Measurements from ENCODE around the gene LRFN4. TPM values are rescaled to one million over a fixed set of nuclear protein-coding genes. Genes with fewer than 3 reads are reported as not detected.

Gene LRFN4
- total RNA-seq, 2 experiments from 2014 or later = 14.1 to 16.6 TPM

DNA sequence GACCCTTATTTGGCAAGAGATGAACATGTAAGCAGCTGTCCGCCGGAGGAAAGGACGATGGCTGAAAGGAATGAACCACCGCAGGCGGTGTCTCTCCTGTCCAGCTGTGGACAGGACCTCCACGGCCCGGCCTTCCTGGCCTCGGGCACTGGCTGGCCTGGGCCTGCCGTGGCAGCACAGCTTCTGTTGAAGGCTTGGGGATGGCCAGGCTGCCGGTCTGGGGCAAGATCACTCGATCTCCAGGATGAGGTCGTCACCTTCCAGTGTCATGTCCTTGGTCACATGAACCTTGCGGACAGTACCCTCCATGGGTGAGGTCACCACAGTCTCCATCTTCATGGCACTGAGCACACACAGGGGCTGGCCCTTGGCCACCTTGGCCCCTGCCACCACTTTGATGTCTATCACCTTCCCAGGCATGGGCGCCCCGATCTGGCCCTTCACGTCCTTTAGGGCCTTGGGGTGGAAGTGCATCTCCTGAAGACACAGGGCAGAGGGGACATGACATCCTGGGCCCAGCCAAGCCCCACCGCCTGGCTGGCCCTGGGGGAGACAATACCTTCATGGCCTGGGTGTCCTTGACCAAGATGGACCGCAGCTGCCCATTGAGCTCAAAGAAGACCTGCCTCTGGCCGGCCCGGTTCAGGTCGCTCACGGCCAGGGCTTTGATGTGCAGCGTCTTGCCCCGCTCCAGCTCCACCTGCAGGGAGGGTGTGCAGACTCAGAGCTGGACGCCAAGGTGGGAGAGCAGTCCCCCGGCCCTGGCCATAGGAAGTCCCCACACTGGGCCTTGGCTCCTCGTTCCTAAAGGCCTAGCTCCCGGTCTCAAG lies 8.0 kb upstream of the LRFN4 start:
- Mint-ChIP-seq H3K9me3 (no peaks in the 10 kb centered on the region), H3K27me3 (no peaks in the 10 kb centered on the region), H3K36me3 (ENCODE audit: low read depth) (peaks cover 7% of the 10 kb centered on the region), H3K27ac (no peak overlapping the region), H3K4me1 (peaks cover 37% of the 10 kb centered on the region), H3K4me3 (no peak overlapping the region)
- ChIA-PET POLR2A (no interaction called here), CTCF (interaction anchor here (1.5 kb wide), 1 partner anchor 10 kb away, joined by 3 read pairs; no protein-coding TSS in a partner anchor)
- DNase-seq = no peak

DNA sequence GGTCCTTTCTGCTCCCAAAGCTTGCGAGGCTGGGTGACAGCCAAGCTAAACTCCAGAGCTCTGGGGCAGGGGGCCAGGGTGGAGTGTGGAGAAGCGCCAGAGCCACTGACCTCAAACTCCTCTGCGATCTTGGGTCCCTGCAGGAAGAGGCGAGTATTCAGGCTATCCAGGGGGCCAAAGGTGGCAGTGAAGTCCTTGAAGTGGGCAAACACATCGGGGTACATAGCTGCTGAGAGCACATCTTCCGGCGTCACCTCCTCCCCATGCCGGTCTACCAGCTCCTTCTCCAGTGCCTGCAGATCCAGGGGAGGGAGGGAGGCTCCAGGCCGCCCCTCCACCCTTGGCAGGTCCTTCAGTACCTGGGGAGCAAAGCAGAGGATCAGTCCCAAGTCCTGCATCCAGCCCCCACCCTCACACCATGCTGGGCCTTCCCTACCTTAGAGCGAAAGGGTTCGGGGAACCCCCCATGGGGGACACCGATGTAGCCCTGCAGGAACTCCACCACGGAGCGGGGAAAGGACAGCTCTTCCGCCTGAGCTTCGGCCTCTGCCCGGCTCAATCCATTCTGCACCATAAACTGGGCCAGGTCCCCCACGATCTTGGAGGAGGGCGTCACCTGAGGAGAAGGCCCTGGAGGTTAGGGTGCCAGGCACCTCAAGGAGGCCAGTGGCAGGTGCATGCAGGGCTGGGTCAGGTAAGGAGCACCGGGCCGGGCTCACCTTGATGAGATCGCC lies 7.2 kb upstream of the LRFN4 start:
- H3K4me3 Mint-ChIP-seq = no peak overlapping the region
- H3K27me3 Mint-ChIP-seq = no peaks in the 10 kb centered on the region
- POLR2A ChIA-PET = no interaction called here
- CTCF ChIA-PET = interaction anchor here (1.5 kb wide), 1 partner anchor 11 kb away, joined by 3 read pairs; no protein-coding TSS in a partner anchor
- H3K9me3 Mint-ChIP-seq = no peaks in the 10 kb centered on the region
- H3K27ac Mint-ChIP-seq = no peak overlapping the region
- no peak for DNase-seq
- peaks cover 7% of the 10 kb centered on the region for H3K36me3 Mint-ChIP-seq (ENCODE audit: low read depth)
- H3K4me1 Mint-ChIP-seq = peaks cover 35% of the 10 kb centered on the region

DNA sequence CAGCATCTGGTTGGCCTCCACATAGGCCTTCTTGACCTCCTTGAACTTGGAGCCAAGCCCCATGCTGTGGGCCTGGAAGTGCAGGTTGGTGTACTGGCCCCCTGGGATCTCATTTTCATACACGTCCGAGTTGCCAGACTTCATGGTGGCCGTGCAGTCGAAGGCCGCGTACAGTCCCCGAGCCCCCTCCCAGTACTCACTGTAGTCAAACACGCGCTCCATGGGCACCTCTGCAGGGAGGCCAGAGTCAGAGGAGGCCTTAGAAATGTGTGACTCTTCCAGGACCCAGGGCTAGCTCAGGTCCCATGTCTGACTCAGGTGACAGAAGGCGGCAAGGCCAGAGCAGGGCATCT lies 6.7 kb upstream of the LRFN4 start:
- ChIA-PET CTCF (interaction anchor here (0.8 kb wide), 1 partner anchor 11 kb away, joined by 3 read pairs; no protein-coding TSS in a partner anchor), POLR2A (no interaction called here)
- no peak overlapping the region for H3K4me3 Mint-ChIP-seq
- peak overlapping the region; percentile 28 for H3K27ac Mint-ChIP-seq
- H3K36me3 Mint-ChIP-seq (ENCODE audit: low read depth) = peaks cover 4% of the 10 kb centered on the region
- no peaks in the 10 kb centered on the region for H3K27me3 Mint-ChIP-seq
- DNase-seq = no peak
- no peaks in the 10 kb centered on the region for H3K9me3 Mint-ChIP-seq
- peaks cover 32% of the 10 kb centered on the region for H3K4me1 Mint-ChIP-seq

DNA sequence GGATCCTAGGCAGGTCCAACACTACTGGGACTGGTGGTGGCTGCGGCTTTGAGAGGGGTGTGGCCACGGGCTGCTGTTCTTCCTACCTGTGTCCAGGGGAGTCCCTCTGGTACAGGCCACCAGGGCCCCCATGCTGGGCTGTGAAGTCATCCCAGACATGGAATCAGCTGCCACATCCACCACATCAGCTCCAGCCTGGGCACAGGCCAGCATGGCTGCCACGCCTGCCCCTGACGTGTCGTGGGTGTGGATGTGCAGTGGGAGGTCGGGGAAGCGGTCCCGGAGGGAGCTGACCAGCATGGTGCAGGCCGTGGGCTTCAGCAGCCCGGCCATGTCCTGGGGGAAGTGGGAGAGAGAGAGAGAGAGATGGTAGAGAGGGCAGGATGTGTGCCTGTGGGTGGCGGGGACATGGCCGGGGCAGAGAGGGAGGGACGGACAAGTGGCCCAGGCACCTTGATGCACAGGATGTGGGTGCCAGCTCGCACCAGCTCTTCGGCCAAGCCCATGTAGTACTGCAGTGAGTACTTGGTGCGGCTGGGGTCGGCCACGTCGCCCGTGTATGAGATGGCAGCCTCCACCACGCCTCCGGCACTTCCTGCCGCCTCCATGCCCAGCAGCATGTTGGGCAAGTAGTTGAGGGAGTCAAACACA lies 6.2 kb upstream of the LRFN4 start:
- Mint-ChIP-seq H3K27ac (peak overlapping the region; percentile 66), H3K9me3 (no peaks in the 10 kb centered on the region), H3K27me3 (no peaks in the 10 kb centered on the region), H3K4me1 (peaks cover 32% of the 10 kb centered on the region), H3K36me3 (ENCODE audit: low read depth) (peaks cover 2% of the 10 kb centered on the region), H3K4me3 (no peak overlapping the region)
- ChIA-PET CTCF (interaction anchor here (0.8 kb wide), 1 partner anchor 10 kb away, joined by 3 read pairs; no protein-coding TSS in a partner anchor), POLR2A (no interaction called here)
- no peak for DNase-seq

DNA sequence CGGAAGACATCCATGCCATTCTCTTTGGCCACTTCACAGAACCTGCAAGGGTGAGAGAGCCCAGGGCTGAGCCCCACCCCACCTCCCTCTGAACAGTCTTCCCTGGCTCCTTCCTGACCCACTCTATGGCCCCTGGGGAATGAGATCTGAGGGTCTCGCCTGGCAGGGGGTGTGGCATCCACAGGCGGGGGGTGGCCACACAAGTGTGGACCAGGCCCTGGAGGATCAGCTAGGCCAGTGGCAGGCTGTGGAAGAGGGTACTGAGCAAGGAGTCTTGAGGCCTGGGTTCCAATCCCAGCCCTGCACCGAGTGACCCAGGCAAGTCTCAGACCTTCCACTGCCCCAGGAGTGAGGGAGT lies 5.6 kb upstream of the LRFN4 start:
- H3K36me3 Mint-ChIP-seq (ENCODE audit: low read depth) = peaks cover 2% of the 10 kb centered on the region
- no peak for DNase-seq
- H3K4me3 Mint-ChIP-seq = no peak overlapping the region
- ChIA-PET CTCF (interaction anchor here (0.6 to 1.4 kb wide), 2 partner anchors 8 to 828 kb away, joined by 4 to 7 read pairs; partner anchors contain the start of gene RCE1), POLR2A (no interaction called here)
- H3K9me3 Mint-ChIP-seq = no peaks in the 10 kb centered on the region
- H3K27me3 Mint-ChIP-seq = no peaks in the 10 kb centered on the region
- H3K4me1 Mint-ChIP-seq = peaks cover 34% of the 10 kb centered on the region
- peak overlapping the region; percentile 66 for H3K27ac Mint-ChIP-seq

DNA sequence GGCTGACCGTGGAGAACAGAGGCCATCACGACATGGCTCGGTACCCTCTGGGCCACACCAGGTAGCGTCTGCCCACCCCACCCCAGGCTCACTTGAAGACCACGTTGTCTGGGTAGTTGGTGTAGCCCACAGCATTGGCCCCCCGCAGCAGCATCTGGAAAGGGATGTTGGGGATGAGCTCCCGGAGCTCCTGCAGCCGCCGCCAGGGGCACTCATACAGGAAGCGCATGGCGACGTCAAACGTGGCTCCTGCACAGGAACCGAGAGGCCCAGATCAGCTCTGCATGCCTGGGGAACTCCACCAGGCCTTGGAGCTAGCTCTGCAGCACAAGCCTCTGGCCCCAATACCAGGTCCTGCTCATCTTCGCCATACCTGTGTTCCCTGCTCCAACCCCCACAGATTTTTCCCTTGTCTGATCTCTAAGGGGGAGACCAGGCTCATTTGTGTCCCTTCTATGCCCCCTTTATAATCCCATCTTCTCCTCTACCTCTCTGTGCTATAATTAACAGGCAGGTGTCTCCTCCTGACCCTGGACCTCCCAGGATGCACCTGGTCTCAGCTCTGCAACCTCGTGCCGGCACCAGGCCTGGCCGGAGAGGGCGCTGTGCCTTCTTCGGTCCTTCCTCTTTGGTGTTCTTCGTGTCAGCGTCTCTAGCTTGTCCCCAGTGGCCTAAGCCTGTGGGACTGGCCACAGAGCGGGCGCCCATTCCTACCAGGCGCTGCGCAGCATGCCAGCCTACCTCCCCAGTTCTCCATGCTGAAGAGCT lies 5.0 kb upstream of the LRFN4 start:
- Mint-ChIP-seq H3K4me3 (no peak overlapping the region), H3K9me3 (no peaks in the 10 kb centered on the region), H3K36me3 (ENCODE audit: low read depth) (peaks cover 2% of the 10 kb centered on the region), H3K27ac (peak overlapping the region; percentile 76), H3K27me3 (no peaks in the 10 kb centered on the region), H3K4me1 (peaks cover 32% of the 10 kb centered on the region)
- ChIA-PET CTCF (interaction anchor here (0.5 to 1.4 kb wide), 5 partner anchors 8 to 1820 kb away, joined by 3 to 7 read pairs (median 3); partner anchors contain the start of gene RCE1), POLR2A (no interaction called here)
- peak; percentile 33 for DNase-seq

DNA sequence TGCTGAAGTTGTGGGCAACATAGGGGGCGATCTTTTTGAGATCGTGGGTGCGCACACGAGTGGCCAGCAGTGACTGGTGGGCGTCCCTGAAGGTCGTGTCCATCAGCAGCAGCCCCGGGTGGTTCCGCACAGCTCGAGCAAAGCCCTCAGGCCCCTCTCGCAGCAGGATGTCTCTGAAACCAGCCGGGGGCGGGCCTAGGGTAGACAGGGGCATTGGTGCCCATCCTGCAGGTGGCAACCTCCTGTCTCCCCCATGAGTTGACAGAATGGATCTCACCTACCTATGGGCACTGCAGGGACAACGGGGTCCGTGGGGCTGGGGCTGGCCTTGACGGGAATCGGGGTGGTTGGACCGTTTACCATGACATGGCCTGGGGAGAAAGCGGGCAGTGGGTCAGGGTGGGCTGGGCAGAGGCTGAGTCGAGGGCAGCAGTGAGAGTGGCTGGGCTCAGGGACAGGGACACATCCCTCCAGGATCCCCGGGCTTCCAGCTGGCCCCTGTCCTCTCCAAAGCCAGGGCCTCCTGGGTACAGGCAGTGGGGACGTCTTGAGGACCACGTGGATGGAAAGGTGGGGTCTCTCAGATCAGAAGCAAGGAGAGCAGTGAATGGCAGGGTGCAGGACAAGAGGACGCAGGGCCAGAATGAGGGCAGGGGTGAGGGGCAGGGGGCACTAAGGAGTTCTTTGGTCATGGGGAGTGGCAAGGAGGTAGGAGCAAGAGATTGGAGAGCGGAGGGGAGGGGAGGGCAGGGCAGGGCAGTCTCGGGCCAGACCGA lies 4.2 kb upstream of the LRFN4 start:
- no peak for DNase-seq
- Mint-ChIP-seq H3K36me3 (ENCODE audit: low read depth) (peaks cover 2% of the 10 kb centered on the region), H3K4me3 (no peak overlapping the region), H3K27ac (no peak overlapping the region), H3K9me3 (no peaks in the 10 kb centered on the region), H3K4me1 (peaks cover 32% of the 10 kb centered on the region), H3K27me3 (no peaks in the 10 kb centered on the region)
- ChIA-PET POLR2A (no interaction called here), CTCF (interaction anchor here (1.1 to 1.4 kb wide), 3 partner anchors 9 to 89 kb away, joined by 3 to 7 read pairs (median 3); partner anchors contain the start of gene RCE1)

DNA sequence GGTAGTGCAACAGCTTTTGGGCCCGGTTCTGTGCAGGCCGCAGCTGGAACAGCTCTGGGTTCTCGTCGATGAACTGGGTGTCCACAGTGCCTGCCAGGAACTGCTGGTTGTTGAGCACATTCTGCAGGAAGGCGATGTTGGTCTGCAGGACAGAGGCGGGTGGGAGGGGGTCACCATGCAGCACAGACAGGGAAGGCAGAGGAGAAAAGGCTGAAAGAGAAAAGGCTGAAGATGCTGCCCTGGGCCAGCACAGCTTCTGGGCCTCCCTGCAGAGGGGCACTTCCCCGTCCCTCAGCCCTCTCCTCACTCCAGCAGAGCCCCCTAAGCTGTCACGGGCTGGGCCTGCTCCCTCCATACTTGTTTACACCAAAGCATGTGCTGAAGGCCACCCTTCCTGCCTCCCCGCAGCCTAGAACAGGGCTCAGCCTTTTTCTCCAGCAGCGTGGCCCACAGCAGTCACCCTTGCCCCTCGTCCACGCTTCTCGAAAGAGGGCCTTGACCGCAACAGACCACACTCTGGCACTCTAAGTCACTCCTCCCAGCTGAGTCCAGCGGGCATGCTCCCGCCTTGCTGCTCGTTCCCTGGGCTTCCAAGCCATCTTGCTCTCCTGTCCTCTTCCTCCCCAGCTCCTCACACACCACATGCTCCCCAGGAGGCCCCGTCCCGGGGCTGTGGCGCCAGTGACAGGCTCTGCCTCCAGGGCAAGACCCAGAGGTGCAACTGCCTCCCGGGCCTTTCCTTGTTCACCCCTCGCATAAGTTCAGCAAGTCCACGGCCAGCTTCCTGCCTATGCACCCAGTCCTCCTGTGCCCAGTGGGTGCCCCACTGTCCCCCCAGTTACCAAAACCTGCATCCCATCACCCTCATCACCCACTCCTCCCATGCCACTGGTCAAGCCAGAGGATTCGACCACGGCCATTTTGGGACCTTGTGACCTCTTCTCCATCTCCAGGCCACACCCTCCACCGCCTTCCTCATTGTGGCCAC lies 3.3 kb upstream of the LRFN4 start:
- ChIA-PET CTCF (interaction anchor here (0.8 to 3.3 kb wide), 4 partner anchors 9 to 175 kb away, joined by 3 to 27 read pairs (median 6); partner anchors contain the start of gene RCE1), POLR2A (interaction anchor here (1.1 kb wide), 1 partner anchor 176 kb away, joined by 3 read pairs; the partner anchor contains the start of gene RBM4B)
- Mint-ChIP-seq H3K27ac (peak overlapping the region; percentile 28), H3K36me3 (ENCODE audit: low read depth) (no peaks in the 10 kb centered on the region), H3K9me3 (no peaks in the 10 kb centered on the region), H3K4me1 (peaks cover 32% of the 10 kb centered on the region), H3K4me3 (no peak overlapping the region), H3K27me3 (no peaks in the 10 kb centered on the region)
- no peak for DNase-seq

DNA sequence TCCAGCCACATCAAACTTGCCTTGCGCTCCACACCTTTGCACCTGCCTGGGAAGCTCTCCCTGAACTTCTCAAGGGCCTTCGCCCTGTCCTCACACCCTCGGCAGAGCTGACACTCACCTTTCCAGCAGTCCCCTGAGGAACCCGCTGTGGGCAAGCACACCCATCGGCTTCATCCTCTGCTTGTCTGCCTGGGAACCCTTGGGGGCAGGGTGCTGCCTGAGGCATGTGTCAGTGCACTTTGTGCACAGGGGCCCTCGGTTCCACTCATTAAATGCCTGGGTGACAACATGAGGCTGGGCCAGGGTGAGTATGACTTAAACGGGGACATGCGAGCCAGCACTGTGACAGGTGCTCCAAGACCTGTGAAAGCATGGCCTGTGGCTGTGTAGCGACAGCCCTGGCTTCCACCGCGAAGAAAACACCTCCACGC lies 2.6 kb upstream of the LRFN4 start:
- POLR2A ChIA-PET = interaction anchor here (1.1 kb wide), 1 partner anchor 177 kb away, joined by 3 read pairs; the partner anchor contains the start of gene RBM4B

DNA sequence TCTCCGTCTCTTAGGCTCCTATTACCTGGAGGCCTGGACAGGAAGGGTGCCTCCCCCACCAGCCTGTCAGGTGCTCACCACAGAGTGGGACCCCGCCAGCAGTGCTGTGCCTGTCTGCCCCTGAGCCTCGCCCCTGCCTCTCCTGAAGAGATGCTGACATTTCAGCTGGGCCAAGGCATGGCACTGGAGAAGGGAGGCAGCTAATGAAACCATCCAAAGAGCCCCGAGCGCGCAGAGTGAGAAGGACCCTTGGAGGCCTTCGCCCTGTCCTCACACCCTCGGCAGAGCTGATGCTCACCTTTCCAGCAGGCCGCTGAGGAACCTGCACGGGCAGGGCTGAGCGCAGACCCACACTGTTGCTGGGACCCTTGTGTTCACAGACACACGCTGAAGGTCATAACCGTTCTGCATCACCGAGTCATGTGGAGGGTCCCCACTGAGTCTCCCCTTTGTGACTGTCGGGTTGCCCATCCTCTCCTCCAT lies 2.1 kb upstream of the LRFN4 start:
- no peak overlapping the region for H3K27ac Mint-ChIP-seq
- no peaks in the 10 kb centered on the region for H3K9me3 Mint-ChIP-seq
- H3K27me3 Mint-ChIP-seq = no peaks in the 10 kb centered on the region
- peaks cover 32% of the 10 kb centered on the region for H3K4me1 Mint-ChIP-seq
- ChIA-PET CTCF (interaction anchor here (0.7 to 3.3 kb wide), 4 partner anchors 10 to 444 kb away, joined by 3 to 27 read pairs (median 6); partner anchors contain the start of gene RCE1), POLR2A (interaction anchor here (1.1 kb wide), 1 partner anchor 177 kb away, joined by 3 read pairs; the partner anchor contains the start of gene RBM4B)
- H3K4me3 Mint-ChIP-seq = peak overlapping the region; percentile 73
- no peak for DNase-seq
- H3K36me3 Mint-ChIP-seq (ENCODE audit: low read depth) = peaks cover 2% of the 10 kb centered on the region

More for the DNA sequence above, 2.6 kb upstream of the LRFN4 start:
- Mint-ChIP-seq H3K4me1 (peaks cover 32% of the 10 kb centered on the region), H3K9me3 (no peaks in the 10 kb centered on the region), H3K36me3 (ENCODE audit: low read depth) (peaks cover 2% of the 10 kb centered on the region), H3K27ac (peak overlapping the region; percentile 28), H3K4me3 (no peak overlapping the region), H3K27me3 (no peaks in the 10 kb centered on the region)
- CTCF ChIA-PET = interaction anchor here (0.8 to 3.3 kb wide), 4 partner anchors 9 to 176 kb away, joined by 3 to 27 read pairs (median 6); partner anchors contain the start of gene RCE1
- no peak for DNase-seq

Data from activated CD4-positive, alpha-beta T cell treated with anti-CD3 and anti-CD28 coated beads, Interleukin-2, amount 10 ng/mL, durations not matched to agents 7 days and 5 days (primary cell).